GM19455 (cell line): Measurements from ENCODE around the gene KSR2.
A peak's percentile ranks its signal among the peaks of the same experiment; 100 is the strongest.
"Not testable (repeated sequence)": the region's sequence is repeated elsewhere in the genome, so short reads cannot be mapped to it uniquely, and the experiment has no call there.

Experiments used
- ATAC-seq: cut with Tn5 transposase; IDR thresholded peaks from one replicate; pipeline ENCODE4 v1.9.1; 2021; ENCODE audit not compliant: unreplicated experiment

KSR2 gene

GRCh38 chr12:117892441-117892840, 76.3 kb downstream of the KSR2 start:
- no peak for ATAC-seq

- ATAC-seq, result not testable (repeated sequence)
Measured at GRCh38 chr12:117891265-117891664, 77.5 kb downstream of the KSR2 start.

- no peak for ATAC-seq
Measured at GRCh38 chr12:117890644-117891043, 78.1 kb downstream of the KSR2 start.

GRCh38 chr12:117890137-117890536, 78.7 kb downstream of the KSR2 start:
- no peak for ATAC-seq

- ATAC-seq, result no peak
Measured at GRCh38 chr12:117889098-117889497, 79.7 kb downstream of the KSR2 start.

GRCh38 chr12:117885211-117885610, 83.6 kb downstream of the KSR2 start:
- ATAC-seq, result no peak

- no peak for ATAC-seq
Measured at GRCh38 chr12:117884161-117884560, 84.6 kb downstream of the KSR2 start.

GRCh38 chr12:117882603-117883184, 86.1 kb downstream of the KSR2 start:
- ATAC-seq, result no peak

GRCh38 chr12:117882181-117882580, 86.6 kb downstream of the KSR2 start:
- ATAC-seq, result no peak

GRCh38 chr12:117881517-117881916, 87.3 kb downstream of the KSR2 start:
- ATAC-seq, result no peak

GRCh38 chr12:117878605-117879004, 90.2 kb downstream of the KSR2 start:
- ATAC-seq, result no peak

- no peak for ATAC-seq
Measured at GRCh38 chr12:117876436-117876816, 92.4 kb downstream of the KSR2 start.

- no peak for ATAC-seq
Measured at GRCh38 chr12:117875744-117876435, 92.9 kb downstream of the KSR2 start.

- peak; percentile 74 for ATAC-seq
Measured at GRCh38 chr12:117874842-117875434, 93.9 kb downstream of the KSR2 start.

- ATAC-seq, result not testable (repeated sequence)
Measured at GRCh38 chr12:117874198-117874597, 94.6 kb downstream of the KSR2 start.

- no peak for ATAC-seq
Measured at GRCh38 chr12:117872546-117873169, 96.1 kb downstream of the KSR2 start.

GRCh38 chr12:117869551-117869950, 99.2 kb downstream of the KSR2 start:
- ATAC-seq, result no peak

GRCh38 chr12:117867348-117867747, 101.4 kb downstream of the KSR2 start:
- ATAC-seq, result no peak

GRCh38 chr12:117865505-117865904, 103.3 kb downstream of the KSR2 start:
- ATAC-seq, result no peak

GRCh38 chr12:117863002-117863709, 105.6 kb downstream of the KSR2 start:
- no peak for ATAC-seq

GRCh38 chr12:117861691-117862090, 107.1 kb downstream of the KSR2 start:
- no peak for ATAC-seq
